Fibroblast of mammary gland (primary cell): ENCODE results near the gene AP4S1.
"Not testable (repeated sequence)": the region's sequence is repeated elsewhere in the genome, so short reads cannot be mapped to it uniquely, and the experiment has no call there.

Experiments
- DNase-seq: peaks from one replicate; pipeline ENCODE4 v3.0.0-alpha.2; 2010; ENCODE audit warnings: low read depth
- H3K4me3 ChIP-seq: 2 replicates; pipeline ENCODE4 v1.5.1; 2011; ENCODE audit warnings: low read depth, mild to moderate bottlenecking, low read length, moderate library complexity; ENCODE audit not compliant: control insufficient read depth
- CTCF ChIP-seq: conservative IDR thresholded peaks from 2 replicates; pipeline ENCODE4 v1.5.1; 2011; ENCODE audit warnings: low read depth, low read length, inconsistent platforms; ENCODE audit not compliant: control insufficient read depth, insufficient read depth

AP4S1 gene

GRCh38 chr14:31003284-31003683 lies 22.2 kb upstream of the AP4S1 start:
- no peak for TF ChIP-seq CTCF
- no peak for DNase-seq
- no peak overlapping the region for H3K4me3 ChIP-seq

- H3K4me3 ChIP-seq, DNase-seq: not testable (repeated sequence)
Observed at GRCh38 chr14:31004007-31004406, 21.4 kb upstream of the AP4S1 start.

- no peak overlapping the region for H3K4me3 ChIP-seq
- no peak for DNase-seq
- TF ChIP-seq CTCF, result no peak
Observed at GRCh38 chr14:31006703-31007102, 18.7 kb upstream of the AP4S1 start.

- no peak for TF ChIP-seq CTCF
- DNase-seq, result no peak
- H3K4me3 ChIP-seq, result no peak overlapping the region
Observed at GRCh38 chr14:31009836-31010574, 15.4 kb upstream of the AP4S1 start.

- no peak overlapping the region for H3K4me3 ChIP-seq
- DNase-seq, result no peak
- TF ChIP-seq CTCF, result no peak
Observed at GRCh38 chr14:31010935-31011334, 14.5 kb upstream of the AP4S1 start.

- no peak overlapping the region for H3K4me3 ChIP-seq
- no peak for TF ChIP-seq CTCF
- DNase-seq, result no peak
Observed at GRCh38 chr14:31013841-31014240, 11.6 kb upstream of the AP4S1 start.

- TF ChIP-seq CTCF, result no peak
- H3K4me3 ChIP-seq, result no peak overlapping the region
- DNase-seq, result no peak
Observed at GRCh38 chr14:31018057-31018645, 7.3 kb upstream of the AP4S1 start.
